HG03354 (cell line): ENCODE results near the gene ARFGAP1.

Experiments used
- ATAC-seq: cut with Tn5 transposase; IDR thresholded peaks from one replicate; pipeline ENCODE4 v1.9.1; 2021; ENCODE audit warnings: mild to moderate bottlenecking; ENCODE audit not compliant: unreplicated experiment, poor library complexity, severe bottlenecking

Gene ARFGAP1

DNA sequence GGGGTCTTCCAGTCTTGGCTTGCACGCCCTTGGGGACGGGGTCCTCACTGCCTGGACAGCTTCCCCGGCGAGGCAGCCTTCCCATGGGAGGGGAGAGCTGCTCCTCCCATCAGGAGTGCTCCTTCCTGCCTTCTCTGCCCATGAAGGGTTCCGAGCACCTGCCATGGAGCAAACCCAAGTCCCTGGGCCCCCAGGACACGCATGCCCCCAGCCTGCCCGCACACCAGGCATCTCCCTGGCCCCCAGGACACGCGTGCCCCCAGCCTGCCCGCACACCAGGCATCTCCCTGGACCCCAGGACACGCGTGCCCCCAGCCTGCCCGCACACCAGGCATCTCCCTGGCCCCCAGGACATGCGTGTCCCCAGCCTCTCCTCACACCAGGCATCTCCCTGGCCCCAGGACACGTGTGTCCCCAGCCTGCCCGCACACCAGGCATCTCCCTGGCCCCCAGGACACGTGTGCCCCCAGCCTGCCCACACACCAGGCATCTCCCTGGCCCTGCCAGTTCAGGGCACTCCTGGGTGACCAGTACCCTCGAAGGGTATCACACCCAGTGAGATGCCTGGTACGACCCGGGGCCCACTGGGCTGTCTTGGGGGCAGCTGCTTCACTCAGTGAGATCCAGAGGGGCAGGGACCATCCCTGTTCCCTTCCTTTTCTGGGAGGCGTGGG, 42.1 kb downstream of the ARFGAP1 start:
- ATAC-seq: no peak

DNA sequence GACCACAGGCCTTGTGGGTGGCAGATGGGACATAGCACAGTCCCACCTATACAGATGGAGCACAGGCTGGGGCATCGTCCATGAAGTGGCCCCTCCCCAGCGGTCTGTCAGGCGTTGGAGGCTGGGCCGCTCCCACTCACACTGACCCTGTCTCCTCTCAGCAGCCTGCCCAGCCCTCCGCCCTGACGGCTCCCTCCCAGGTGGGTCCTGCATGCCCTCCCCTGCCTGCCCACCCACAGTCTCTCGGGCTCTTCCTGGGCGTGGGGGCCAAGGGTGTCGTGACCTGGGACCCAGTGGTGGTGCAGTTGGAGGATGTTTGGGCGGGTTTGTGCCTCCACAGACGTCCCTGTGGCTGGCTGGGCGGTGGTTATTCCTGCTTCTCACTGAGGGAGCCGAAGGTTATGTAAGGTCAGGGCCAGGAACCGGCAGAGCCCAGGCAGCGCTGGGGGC, 42.7 kb downstream of the ARFGAP1 start:
- no peak for ATAC-seq

DNA sequence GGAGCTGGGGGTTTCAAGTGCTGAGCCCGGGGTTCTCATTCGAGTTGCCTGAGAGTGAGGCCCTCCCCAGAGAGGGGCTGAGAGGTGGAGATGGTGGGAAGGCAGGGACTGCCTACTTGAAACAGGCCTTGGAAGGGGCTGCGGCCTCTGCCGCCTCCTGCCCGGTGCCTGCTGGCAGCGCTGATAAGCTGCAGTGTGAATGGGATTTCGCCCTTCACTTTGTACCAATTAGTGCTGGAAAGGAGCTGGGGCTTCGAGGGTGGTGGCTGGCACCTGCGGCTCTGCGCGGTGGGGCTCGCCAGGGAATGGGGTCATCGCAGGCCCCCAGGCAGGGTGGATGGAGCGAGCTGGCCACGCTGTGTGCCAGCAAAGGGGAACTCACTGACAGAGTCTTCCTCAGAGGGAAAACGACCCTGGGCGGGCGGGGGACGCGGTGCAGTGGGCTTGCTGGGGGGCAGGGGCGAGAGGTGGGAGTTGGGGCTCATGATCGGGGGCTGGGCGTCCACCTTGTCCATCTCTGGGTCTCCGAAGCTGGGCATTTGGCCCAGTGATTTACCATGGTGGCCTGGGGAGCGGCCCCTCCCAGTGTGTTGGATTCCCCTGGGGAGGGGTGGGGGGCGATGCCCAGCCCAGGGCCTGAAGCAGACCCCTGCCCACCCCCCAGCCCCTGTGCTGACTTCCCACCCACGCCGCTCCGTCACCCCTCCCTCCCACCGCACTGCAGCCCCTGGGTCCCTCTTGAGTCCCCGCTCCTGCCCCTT, 43.3 kb downstream of the ARFGAP1 start:
- no peak for ATAC-seq

DNA sequence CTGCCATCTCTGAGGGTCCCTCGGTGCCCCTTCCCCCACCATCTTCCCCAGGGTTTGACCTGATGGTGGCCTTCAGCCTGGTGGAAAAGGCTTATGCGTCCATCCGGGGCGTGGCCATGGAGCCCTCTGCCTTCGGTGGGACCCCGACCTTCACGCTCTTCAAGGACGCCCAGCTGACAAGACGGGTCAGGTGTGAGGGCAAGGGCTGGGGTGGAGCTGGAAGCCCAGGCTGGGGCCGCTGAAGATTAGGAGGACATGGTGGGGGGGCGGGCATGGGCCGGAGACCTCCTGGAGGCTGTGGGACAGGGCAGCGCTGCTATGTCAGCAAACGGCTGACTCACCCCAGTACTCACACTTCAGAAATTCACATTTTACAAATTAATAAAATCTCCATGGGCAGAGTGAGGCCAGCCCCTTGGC, 43.9 kb downstream of the ARFGAP1 start:
- no peak for ATAC-seq

DNA sequence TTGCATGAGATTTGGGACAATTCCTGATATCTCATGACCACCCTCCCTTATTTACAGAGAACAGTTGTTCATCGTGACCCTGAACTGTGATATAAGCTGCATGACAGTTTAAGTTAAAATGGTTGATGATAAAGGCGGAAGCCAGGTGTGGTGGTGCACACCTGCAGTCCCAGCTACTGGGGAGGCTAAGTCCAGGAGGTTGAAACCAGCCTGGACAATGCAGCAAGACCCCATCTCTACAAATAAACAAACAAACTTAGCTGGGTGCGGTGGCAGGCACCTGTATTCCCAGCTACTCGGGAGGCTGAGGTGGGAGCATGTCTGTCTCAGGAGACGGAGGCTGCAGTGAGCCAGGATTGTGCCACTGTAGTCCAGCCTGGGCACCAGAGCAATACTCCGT, 44.4 kb downstream of the ARFGAP1 start:
- ATAC-seq: no peak

DNA sequence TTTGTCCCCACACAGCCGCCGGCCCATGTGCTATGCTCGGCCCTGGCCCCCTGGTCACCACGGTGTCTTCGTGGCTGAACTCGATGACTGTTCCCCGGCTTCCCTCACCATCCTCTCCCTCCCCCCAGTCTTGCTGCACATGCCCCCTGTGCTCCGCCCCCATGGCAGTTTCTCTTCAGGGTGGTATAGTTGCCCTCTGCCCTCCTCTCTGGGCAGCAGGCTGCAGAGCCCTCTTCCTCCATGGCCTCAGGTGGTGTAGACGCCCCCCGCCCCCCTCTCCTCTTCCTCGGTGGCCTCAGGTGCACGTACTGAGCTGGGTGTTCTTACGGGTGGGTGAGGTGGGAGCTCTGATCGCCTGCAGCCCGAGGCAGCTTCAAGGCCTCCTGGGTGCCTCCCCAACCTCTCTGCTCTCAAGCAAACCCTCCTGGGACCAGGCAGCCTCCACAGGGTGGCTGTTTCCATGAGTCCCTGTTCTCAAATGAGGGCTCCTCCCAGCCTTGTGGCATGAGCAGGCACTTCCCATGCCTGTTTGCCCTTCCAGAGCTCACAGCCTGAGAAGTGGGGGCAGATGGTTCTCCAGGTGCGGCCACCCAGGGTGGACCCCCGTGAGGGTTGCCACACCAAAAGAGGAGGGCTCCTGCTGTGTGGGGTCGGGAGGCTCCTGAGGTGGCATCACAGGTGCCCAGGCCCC, 45.1 kb downstream of the ARFGAP1 start:
- no peak for ATAC-seq

DNA sequence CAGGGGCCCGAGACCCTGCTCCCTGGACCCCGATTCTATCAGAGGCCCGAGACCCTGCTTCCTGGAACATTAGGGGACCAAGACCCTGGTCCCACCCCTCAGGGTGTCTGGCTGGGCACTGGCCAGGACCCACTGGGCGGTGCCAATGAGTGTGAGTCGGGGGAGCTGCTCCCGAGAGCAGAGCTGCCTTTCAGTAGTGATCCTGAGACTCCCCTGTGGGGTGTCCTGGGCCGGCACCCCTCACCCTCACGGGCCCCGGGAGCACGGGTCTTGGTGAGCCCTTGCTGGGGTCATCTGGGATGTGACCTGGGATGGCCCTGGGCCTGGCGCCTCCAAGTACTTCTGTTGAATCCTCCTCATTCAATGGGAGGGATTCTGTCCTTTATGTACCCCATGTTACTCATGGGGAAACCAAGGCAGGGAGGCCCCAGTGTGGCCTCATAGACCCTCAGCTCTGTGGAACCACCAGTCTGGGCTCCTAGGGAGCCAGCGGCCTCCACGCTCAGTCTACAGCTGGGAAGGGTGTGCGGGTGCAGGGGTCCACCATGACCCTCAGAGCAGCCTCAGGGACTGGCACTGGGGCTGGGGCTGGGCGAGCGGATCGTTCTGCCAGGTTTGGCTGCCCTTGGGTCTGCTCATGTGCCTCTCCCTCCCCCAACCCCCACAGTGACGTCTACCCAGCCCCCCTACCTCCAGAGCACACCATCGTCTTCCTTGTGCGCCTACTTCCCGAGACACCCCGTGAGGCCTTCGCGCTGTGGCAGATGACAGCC, 46.0 kb downstream of the ARFGAP1 start:
- no peak for ATAC-seq

DNA sequence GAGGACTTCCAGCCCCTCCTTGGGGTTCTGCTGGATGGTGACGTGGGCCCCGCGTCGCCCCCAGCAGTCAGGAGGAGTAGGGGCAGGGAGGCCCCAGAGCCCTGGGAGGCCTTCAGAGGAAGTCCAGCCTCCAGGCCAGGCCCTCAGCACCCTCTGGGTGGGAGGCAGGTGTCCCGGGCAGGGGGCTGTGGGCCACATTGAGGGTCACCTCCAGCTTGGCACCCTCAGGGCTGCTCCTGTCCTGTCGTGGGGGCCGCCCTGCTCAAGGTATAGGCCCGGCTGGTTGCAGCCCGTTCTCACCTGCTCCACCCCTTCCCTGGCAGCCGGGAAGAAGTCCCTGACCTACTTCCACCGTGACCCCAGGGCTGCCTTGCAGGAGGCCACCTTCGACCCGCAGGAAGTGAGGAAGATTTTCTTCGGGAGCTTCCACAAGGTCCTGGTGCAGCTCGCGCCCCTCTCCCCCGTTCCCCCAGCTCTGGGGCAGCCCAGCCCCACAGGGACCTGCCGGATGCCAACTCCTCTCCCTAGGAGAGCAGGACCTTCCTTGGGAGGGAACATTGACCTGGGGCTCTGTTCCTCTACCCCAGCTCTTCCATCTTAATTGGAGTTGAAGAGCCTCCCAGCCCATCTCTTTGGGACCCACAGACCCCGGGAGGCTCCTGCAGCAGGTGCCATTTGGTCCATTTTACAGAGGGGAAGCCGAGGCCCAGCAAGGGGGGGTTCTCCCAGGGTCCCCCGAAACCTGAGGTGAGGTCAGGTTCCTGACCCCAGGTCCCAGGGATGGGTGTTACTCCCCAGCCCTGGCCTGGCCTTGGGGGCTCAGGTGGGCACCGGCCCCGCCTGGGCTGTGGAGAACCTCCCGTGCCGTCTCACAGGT, 46.8 kb downstream of the ARFGAP1 start:
- ATAC-seq: no peak

DNA sequence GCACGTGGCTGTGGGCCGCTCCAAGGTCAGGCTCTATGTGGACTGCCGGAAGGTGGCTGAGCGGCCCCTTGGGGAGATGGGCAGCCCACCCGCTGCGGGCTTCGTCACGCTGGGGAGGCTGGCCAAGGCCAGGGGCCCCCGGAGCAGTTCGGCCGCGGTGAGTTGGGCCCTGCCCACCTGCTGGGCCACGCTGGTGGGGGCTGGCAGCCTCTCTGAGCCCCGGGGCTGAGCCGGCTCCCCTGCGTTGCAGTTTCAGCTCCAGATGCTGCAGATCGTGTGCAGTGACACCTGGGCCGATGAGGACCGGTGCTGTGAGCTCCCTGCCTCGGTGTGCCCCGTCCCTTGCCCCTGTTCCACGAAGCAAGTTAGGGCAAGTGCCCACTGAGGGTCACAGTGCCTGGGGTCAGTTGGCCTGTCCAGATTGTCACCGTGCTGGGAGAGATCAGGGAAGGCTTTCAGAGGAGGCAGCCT, 47.5 kb downstream of the ARFGAP1 start:
- no peak for ATAC-seq

DNA sequence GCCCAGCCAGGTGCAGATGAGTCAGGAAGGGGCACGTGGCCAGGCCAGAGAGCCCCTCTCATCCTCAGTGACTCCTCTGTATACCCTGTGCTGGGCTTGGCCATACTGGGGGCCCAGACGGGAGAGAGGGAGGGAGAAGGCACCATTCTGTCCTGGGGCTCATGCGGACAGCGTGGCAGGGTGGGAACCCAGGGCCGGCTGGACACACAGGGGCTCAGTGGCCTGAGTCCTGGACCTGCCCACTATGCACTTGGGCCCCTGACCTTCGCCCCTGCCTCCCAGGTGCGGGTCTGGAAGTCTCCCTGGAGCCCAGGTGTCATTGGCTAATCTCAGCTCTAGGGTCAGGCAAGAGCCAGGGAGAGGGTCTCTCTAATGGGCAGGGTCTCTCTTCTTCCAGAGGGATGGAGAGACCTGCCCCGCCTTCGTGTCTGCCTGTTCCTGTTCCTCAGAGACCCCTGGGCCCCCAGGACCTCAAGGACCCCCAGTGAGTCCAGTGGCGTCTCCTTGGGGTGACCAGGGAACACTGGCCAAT, 48.1 kb downstream of the ARFGAP1 start:
- no peak for ATAC-seq

DNA sequence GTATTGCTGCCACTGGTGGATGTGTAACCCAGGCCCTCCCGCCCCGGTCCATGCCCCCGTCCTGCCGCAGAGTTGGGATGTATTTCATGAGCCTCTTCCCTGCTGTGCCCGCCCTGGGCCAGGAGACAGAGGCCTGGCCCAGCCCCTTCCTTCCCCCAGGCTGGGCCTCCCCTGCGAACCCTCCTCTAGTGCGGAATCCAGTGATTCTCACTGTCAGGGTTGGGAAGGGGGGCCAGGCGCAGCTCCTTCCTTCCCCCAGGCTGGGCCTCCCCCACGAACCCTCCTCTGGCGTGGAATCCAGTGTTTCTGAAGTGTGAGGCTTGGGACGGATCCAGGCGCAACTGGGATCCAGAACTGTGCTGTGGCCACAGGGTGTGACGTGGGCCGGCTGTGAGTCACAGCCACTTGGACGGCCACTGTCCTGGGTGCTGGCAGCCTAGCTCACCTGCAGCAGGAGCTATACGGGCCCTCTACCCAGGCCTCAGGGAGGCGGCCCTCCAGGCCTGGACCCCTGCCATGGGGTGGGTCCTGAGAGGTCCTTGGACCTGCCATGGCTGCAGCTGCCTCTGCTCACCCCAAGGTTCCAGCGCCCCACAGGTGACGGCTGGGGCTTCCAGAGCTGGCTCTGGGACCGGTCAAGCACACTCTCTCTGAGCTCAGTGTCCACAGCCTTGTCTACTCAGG, 48.7 kb downstream of the ARFGAP1 start:
- no peak for ATAC-seq

DNA sequence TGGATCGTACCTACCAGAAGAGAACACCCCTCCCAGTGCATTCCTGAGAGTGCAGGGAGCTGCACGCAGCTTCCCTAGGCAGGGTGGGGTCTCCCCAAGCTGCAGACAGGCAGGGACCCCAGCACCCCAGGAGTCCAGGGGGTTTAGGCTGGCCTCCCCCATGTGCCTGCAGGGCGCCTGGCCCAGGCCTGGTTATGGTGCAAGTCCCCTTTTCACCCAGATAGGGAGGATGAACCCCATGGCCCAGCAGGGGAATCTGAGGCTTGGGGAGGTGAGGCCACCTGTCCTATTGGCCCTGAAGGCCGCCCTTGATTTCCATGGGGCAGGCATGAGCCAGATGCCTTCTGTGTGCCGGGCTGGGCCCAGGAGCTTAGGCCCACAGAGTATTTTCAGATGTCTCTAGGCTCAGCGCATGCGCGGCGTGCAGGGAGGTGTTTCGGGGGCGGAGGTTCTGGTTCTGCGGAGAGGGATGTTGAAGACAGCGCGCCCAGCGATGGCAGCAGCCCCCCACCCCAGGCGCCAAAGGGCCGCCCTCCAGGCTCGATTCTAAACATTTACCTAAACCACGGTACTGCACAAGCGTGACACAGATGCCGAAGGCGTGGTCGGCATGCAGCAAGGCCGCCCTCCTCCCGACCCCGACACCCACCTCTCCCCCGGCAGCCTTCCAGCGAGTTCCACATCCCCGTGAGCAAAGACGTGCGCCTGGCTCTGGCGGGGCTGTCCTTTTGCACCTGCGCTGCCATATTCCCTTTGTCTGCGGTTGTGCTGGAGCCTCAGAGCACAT, 49.7 kb downstream of the ARFGAP1 start:
- ATAC-seq: no peak

DNA sequence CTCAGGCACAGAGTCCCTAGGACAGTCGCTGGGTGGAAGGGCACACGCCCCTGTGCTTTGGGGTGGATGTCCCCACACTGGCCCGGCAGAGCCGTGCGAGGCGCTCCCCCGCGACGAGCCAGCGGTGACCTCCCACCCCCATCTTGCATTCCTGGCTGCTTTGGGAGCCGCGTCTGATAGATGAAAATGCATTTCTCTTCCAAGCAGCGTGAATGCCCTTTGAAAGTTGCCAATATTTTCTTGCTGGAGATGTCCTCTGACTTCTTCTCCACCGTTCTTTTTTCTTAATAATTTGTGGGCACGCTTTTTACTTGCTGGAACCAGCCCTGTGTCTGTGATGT, 50.3 kb downstream of the ARFGAP1 start:
- ATAC-seq: no peak

DNA sequence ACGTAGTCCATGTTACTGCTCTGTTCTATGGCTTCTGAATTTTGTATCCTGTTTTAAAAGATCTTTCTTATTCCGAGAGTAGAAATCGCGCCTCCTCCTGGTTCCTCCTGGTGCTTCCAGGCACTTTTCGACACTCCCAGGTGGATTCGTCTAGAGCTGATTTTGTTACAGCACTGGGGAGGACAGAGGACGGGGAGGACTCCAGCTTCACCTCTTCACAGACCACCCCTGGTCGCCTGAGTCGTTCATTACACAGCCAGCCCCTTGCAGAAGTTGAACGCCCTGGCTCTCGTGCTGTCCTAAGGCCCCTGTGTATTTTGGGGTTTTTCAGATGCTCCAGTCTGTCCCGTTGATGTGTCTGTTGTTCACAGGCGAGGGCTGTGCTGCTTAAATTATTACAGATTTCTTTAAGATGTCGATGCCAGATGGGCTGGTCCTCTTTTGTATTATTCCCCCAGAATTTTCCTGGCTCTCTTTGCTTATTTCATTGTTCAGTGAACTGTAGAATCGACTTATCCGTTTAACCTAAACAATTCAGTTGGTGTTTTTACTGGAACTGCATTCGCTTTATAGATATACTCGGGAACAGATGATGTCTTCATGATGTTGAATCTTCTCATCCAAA, 50.9 kb downstream of the ARFGAP1 start:
- ATAC-seq: no peak

DNA sequence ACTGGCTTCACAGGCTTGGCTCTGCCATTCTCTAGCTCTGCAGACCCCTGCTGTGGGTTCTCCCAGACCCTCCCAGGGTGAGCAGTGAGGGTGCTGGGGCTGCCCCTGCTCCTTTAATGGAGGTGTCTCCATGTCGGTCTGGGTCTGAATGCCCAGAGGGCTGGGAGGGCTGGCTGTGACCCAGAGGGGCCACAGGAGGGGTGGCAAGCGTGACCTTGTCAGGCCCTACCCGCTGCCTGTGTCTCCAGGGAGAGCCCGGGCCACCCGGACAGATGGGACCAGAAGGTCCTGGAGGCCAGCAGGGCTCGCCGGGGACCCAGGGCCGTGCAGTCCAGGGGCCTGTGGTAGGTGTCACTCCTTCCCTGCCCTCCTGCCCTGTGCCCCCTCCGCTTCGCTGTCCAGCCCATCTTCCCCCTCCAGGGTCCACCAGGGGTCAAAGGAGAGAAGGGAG, 52.4 kb downstream of the ARFGAP1 start:
- ATAC-seq: no peak

DNA sequence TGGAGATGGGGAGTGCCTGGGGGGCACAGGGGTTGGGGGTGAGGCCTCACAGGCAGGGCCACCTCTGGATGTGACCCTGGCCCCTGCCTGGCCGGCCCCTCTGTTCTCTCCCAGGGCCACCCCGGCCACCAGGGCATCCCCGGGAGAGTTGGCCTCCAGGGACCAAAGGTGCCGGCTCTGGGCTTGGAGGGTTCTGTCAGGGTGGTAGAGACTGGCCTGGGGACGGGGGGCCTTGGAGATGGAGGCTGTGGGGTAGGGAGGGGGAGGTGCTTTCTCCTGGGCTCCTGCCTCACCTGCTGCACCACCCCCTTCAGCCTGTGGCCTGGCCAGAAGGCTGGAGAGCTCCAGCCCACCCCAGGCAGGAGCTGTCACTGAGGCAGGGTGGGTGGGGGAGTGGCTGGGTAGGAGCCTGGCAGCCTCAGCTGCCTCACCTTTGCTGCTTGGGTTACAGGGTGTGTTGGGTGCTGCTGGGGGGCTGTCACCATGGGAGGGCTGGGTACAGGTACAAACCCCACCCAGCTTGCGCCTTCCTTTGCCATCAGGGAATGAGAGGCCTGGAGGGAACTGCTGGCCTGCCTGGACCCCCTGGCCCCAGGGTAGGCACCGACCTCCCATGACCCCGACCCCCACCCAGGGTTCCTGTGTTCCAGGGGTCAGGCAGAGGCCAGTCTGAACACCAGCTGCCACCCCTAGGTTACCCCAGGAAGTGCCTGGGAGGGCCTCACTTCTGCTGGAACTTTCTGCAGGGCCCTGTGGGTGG, 53.1 kb downstream of the ARFGAP1 start:
- no peak for ATAC-seq
